Measurements from ENCODE around the gene LHX6. TPM values are rescaled to one million over a fixed set of nuclear protein-coding genes. Genes with fewer than 3 reads are reported as not detected.

LHX6 gene
- total RNA-seq, 1 experiment from 2014 or later, result 1.5 TPM

GRCh38 chr9:122191584-122191983 lies 37.2 kb downstream of the LHX6 start:
- ChIA-PET POLR2A (interaction anchor here (1.5 kb wide), 1 partner anchor 9 kb away, joined by 4 read pairs; no protein-coding TSS in a partner anchor), CTCF (interaction anchor here (1.1 to 4.0 kb wide), 5 partner anchors 16 to 159 kb away, joined by 4 to 26 read pairs (median 5); no protein-coding TSS in a partner anchor)
- peak; percentile 41 for ATAC-seq
- Mint-ChIP-seq H3K27me3 (ENCODE audit: low read depth) (no peaks in the 10 kb centered on the region), H3K4me3 (no peak overlapping the region), H3K9me3 (no peaks in the 10 kb centered on the region), H3K4me1 (peaks cover 16% of the 10 kb centered on the region), H3K36me3 (no peaks in the 10 kb centered on the region), H3K27ac (no peak overlapping the region; the same call in 1 of the 2 replicates)
- TF ChIP-seq JAZF1 (CRISPR knock-in tag; IDR thresholded peaks at IDR 0.05), result no peak
- no peak for TF ChIP-seq ZNF121 (CRISPR knock-in tag; IDR thresholded peaks at IDR 0.05)
- DNase-seq (ENCODE audit: low spot score), result no peak

- ATAC-seq, result no peak
Observed at GRCh38 chr9:122190597-122191381, 38.0 kb downstream of the LHX6 start.

More at GRCh38 chr9:122190597-122191381, 38.0 kb downstream of the LHX6 start:
- Mint-ChIP-seq H3K4me3 (no peak overlapping the region), H3K4me1 (peaks cover 16% of the 10 kb centered on the region), H3K27me3 (ENCODE audit: low read depth) (no peaks in the 10 kb centered on the region), H3K9me3 (no peaks in the 10 kb centered on the region), H3K36me3 (no peaks in the 10 kb centered on the region), H3K27ac (no peak overlapping the region)
- CTCF ChIA-PET, result interaction anchor here (2.1 to 4.0 kb wide), 2 partner anchors 65 to 160 kb away, joined by 5 to 26 read pairs; no protein-coding TSS in a partner anchor
- POLR2A ChIA-PET, result interaction anchor here (1.5 kb wide), 1 partner anchor 9 kb away, joined by 4 read pairs; no protein-coding TSS in a partner anchor
- DNase-seq (ENCODE audit: low spot score), result no peak
- no peak for TF ChIP-seq PRDM15 (CRISPR knock-in tag; IDR thresholded peaks at IDR 0.05)
- TF ChIP-seq ZNF281 (CRISPR knock-in tag; IDR thresholded peaks at IDR 0.05), result no peak
- TF ChIP-seq E2F1 (CRISPR knock-in tag; IDR thresholded peaks at IDR 0.05), result no peak
- TF ChIP-seq OVOL2 (CRISPR knock-in tag; IDR thresholded peaks at IDR 0.05; ENCODE audit: borderline replicate concordance), result no peak
- no peak for TF ChIP-seq ZNF232 (CRISPR knock-in tag; IDR thresholded peaks at IDR 0.05)
- no peak for TF ChIP-seq CTCF (IDR thresholded peaks at IDR 0.05)
- TF ChIP-seq NR1H2 (CRISPR knock-in tag; IDR thresholded peaks at IDR 0.05), result no peak
- TF ChIP-seq ETV6 (CRISPR knock-in tag; IDR thresholded peaks at IDR 0.05), result no peak
- TF ChIP-seq ZNF671 (CRISPR knock-in tag; IDR thresholded peaks at IDR 0.05), result no peak
- no peak for TF ChIP-seq ZMAT4 (CRISPR knock-in tag; IDR thresholded peaks at IDR 0.05)
- no peak for TF ChIP-seq ZNF423 (CRISPR knock-in tag; IDR thresholded peaks at IDR 0.05)
- no peak for TF ChIP-seq ATF6 (CRISPR knock-in tag; IDR thresholded peaks at IDR 0.05)
- TF ChIP-seq MXD4 (CRISPR knock-in tag; IDR thresholded peaks at IDR 0.05; ENCODE audit: borderline replicate concordance), result no peak
- TF ChIP-seq GTF2I (CRISPR knock-in tag; conservative IDR thresholded peaks at IDR 0.05), result no peak

Data from WTC11 (cell line).